NCI-H187 treated with DMSO at 0.1 percent for 48 hours (cell line): ENCODE data around the gene STARD8.

Experiments used
- DNase-seq: peaks from one replicate; lab custom pipeline; 2025; lab: John Stamatoyannopoulos, UW

The STARD8 gene

DNA sequence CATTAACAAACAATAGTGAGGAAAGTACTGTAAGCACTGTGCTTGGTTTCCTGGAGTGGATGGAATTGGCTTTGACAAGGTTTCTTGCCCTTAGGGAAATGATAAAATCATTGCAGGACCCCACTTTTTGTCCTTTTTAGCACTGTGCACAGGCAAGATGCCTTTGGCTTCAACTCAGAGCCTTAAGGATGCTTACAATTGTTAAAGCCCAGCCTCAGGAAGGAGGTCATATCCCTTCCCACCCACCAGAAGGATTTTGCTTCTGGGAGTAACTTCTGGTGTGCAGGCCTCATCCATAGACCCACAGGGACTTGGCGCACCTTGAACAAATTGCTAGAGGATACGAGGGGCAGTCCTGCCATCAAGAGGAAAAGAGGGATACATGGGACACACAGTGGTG, 44.5 kb downstream of the STARD8 start:
- DNase-seq: no peak

DNA sequence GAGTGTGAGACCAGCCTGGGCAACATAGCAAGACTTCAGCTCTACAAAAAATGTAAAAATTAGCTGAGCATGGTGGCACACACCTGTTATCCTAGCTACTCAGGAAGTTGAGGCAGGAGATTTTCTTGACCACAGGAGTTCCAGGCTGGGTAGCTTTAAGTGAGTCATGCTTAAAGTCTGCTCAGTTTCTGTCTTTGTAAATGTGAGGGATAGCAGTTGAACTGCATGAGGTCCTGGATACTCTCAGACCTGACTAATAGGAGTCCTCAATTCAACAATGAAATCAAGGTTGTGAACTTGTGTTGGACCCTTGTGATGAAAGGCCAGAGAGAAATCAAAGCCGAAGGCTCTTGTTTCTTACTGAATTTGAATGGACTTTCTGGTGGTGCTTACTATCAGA, 45.2 kb downstream of the STARD8 start:
- DNase-seq: no peak

DNA sequence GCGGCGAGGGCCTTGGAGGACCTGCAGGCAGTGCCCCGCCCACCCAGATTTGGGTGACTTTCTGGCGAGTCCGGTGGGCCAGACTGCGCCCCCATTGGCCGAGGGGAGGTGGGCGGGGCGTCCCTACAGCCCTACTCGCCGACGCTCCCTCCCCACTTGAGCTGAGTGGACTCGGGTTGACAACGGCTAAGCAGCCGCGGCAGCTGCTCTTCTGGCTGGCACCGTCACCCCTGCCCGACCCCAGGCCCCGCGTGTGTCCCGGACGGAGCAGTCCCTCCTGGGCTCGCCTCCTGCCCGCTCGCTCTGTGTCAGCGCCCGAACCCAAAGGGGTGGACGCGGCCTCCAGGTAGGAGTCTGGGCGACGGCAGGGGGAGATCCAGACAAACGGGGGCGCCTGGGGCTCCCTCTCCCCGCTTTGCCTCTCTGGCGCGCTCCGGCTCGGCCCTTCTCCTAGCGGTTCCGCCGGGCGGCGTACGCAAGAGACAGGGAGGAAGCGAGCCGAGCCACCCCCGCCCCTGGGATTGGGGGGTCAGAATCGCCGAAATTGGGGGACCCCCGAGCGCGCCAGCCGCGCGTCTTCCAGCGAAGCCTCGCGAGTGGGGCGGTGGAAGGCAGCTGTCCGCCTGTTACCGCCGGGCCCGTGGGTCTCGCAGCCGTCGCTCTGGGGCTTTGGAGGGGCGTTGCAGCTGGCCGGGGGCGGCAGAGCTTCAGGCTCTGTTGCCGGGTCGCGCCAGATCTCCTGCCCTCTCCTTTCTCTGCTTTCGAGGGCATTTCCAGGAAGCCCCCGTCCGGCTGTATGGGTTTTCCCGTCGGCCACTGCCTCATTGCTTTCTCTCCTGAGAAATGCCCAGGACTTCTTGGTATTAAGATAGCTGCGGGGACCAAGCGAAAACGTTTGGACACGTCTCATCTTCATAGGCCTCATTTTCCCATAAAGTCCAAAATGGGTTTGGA, 46.3 kb downstream of the STARD8 start:
- no peak for DNase-seq

DNA sequence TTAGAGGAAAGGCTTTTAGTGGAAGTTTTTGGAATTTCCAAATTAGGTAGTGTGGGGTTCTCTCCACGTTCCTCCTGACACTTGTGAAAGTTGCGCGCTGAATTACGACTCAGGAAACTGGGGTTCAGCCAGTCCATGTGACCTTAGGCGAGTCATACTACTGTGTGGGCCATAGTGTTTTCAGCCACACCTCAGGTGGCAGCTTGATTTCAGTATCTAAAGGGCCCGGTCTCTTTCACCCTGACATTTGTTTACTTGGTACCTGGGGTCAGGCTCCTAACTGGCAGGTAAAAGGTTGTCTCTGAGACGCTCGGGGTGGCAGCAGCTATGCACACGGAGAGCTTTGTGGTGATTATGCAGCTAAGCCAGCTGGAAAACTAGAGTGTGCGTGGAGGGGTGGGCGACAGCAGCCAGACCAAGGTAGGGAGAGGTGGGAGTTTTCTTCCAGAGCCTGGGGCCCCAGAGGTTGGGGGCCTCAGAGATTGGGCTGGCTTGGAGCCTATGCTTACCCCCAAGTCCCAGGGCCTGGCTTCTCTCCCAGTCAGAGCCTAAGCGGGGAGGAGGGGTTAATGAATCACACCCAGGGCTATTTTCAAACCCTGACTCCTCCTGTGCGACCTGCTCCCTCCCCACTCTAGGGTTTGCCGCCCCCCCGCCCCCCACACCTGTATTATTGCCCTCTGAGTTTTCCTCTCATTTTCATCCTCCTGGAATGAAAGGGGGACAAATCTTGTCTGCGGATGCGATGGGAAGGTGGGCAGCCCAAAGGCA, 47.2 kb downstream of the STARD8 start:
- no peak for DNase-seq

DNA sequence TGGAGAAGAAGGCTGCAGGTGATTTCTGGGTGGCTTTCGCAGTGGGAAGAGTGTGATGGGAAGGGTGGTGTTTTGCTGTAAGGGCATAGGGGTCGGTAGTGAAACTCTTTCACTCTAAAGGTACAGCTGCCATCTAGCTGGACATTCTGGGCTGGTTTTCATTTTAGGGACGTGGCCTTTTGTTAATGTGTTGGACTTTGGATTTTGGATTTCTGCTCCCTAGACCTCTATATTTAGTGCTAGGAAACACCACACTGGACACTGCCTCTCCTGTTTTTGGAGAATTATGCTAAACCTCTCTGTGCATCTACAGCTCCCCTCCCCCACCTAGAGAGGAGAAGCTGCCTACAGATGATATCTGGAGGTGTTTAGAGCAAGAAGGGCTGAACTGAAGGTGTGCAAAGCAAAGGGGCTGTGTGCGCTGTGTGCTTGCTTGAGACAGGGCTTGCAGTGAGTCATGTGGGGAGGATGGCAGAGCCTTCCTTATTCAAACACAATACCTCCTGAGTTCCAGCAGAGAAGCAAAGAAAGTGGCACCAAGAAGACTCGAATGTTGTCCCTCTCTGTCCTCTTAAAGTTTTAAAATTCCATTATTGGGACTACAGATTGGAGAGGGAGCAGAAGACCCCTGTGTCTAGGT, 47.9 kb downstream of the STARD8 start:
- no peak for DNase-seq

DNA sequence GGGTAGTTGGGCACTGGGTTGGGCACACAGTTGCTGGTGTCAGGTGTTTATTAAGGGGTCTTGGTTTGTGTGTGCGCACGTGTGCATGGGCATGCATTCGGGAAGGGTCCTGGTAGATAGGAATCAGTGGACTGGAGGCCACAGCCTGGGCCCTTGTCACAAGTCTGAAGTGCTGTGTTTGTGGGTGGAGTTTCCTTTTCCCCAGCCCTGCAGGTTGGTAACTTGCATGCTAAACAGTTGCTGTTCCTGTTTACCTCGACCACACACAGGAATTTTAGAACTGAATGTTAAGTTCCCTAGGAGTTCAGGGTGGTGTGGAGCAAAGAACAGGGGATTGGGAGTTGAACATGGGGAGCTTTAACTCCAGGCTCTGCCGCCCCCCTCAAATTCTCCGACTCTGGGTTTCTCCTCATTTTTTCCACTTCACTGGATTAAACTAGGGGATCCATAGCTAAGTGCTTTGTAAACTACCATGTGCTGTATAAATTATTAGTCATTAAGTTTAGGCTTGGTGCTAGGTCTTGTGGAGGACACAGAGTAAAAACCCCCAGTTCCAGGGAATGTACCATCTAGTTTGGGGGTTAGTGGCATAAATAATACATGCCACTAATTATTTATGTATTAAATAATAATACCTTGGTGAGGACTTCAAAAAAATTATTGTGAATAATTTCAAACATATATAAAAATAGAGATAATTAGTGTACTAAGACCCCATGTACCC, 49.0 kb downstream of the STARD8 start:
- no peak for DNase-seq

DNA sequence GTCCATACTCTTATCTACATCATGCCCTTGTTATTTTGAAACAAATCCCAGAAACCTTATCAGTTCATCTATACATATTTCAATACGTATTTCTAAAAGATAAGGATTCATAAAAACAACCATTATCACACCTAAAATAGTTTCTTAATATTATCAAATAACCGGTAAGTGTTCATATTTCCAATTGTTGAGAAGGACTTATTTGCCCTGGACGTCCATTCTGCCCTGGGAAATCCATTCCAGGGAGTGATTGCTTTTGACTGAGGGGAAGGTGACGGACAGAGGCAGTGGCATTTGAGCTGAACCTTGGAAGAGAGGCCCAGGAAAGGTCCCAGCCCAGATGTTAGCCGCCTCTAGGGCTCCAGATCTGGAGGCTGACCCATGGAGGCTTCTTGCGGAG, 49.6 kb downstream of the STARD8 start:
- no peak for DNase-seq

DNA sequence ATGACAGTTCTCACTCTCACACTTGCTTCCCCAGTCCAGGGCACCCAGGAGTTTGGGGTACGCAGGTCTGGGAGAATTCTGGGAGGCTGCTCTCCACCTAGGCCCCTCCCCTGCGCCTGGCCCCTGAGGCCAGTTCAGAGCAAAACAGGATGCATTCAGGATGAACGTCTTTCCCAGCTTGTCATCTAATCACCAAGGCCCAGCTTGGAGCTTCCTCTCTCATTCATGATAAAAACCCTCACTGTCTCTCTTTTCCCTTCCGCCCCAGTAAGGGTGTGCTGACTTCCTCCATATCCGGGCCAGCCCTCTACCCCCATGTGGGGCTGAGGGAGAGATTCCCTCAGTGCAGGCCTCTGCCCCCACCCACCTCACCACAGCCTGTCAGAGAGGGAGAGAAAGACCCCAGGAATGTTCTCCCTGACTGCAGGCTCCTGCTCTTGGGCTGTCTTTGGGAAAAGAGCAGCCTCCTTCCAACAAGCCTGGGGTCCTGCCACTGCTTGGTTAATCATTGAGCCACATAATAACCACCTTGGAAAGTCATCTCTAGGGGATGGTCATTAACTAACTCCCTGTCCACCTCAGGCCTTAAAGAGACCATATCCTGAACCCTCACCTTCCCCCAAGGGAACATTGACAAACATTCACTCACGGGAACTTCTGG, 50.1 kb downstream of the STARD8 start:
- DNase-seq: no peak

DNA sequence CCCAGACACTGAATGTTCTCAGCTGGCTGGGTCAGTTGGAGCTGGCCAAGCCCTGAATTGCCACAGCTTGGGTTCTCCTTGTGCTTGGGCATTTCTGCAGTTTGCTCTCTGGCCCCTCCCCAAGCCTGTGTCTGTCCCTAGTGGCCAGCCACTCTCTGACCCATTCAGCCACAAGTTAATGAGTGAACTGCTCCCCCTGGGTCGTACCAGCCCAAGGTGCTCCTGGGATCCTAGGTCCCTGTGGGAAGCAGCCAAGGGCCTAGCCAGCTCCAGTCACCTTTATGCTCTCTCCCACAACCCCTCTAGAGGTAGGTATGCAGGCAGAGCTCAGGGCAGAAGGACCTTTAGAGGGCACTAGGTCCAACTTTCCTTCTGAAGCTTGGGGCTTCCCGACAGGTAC, 51.5 kb downstream of the STARD8 start:
- no peak for DNase-seq

DNA sequence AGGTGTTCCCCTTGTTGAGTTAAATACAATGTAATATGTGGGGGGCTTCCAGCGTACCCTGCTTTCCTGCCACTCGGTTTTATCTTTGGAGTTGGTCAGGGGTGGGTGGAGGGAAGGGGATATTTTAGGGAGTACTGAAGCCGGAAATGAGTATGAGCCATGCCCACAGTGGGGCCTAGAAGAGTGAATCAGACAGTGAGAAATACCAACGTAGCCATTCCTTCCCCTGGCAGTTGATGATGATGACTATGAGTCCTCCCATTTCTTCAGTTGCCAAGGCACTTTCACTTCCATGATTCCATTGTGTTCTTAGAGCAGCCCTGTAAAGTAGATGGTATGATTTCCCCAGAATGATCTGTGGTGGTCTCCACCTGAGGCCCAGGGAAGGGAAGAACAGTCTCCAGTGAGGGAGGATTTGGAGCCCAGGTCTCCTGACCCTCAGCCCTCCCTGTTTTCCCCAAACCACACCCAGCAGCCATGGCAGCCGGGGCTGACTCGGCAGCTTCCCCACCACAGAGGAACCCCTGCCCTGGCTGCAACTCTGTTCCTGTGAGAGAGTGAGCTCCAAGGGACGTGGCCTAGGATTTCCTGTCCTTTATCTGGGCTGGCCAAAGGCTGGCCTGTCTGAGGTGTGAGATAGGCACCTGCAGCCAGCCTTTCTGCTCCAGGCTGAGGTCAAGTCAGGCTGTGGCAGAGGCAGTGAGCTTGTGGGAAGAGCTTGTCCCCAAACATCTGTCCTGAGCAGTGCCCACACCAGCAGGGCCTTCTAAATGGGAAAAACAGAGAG, 52.7 kb downstream of the STARD8 start:
- DNase-seq: no peak

DNA sequence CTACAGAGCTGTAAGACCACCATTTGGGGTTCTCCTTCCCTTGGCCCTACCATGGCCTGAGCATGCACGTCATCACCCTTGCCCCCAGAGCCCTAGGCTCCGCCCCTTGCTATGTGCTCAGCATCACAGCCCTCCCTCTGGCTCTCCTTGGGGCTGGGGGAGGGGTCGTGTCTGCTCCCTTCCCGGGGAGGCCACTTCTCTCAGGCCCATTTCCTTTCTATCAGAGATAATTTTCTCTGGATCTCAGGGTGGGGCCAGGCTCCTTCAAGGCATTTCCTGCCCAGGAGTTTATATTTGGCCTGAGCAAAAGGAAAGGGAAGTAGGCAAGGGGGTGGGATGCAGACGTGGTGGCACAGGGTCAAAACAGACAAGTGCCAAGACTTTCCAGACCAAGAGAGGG, 55.9 kb downstream of the STARD8 start:
- DNase-seq: no peak

DNA sequence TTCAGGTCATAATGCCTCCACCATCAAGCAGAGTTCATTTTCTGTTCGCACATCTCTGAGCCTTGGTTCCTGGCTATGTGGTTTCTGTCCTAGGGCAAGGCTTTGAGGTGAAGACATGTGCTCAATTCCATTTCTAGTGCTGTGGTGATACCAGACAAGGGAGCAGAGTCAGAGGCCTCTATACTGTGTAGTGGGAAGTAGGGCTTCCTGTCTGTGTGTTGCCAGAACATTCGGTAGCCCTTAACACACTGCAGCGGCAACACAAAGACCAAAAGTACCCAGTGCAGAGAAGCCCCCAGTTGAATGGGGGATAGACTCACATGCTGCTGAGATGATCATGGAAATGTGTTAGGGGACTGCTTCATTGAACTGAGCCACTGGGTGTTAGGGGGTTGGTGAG, 56.4 kb downstream of the STARD8 start:
- no peak for DNase-seq

DNA sequence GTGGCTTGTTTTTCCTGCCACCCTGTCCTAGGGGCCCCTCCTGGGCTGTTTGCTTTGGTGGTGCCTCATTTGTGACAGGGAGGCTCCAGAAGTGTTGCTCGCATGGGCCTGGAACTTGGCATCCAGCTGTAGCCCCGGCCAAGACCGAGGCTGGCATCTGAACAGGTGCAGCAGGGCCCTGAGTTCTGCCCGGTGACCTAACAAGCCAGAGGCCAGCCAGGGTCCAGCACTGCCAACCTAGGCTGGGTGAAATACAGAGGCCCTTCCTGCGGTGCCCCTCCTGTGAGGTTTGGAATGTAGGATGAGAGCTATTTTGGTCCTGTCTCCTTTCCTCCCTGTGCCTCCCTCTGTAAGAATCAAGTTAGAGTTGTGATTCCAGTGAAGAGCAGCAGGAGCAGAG, 58.5 kb downstream of the STARD8 start:
- DNase-seq: no peak

DNA sequence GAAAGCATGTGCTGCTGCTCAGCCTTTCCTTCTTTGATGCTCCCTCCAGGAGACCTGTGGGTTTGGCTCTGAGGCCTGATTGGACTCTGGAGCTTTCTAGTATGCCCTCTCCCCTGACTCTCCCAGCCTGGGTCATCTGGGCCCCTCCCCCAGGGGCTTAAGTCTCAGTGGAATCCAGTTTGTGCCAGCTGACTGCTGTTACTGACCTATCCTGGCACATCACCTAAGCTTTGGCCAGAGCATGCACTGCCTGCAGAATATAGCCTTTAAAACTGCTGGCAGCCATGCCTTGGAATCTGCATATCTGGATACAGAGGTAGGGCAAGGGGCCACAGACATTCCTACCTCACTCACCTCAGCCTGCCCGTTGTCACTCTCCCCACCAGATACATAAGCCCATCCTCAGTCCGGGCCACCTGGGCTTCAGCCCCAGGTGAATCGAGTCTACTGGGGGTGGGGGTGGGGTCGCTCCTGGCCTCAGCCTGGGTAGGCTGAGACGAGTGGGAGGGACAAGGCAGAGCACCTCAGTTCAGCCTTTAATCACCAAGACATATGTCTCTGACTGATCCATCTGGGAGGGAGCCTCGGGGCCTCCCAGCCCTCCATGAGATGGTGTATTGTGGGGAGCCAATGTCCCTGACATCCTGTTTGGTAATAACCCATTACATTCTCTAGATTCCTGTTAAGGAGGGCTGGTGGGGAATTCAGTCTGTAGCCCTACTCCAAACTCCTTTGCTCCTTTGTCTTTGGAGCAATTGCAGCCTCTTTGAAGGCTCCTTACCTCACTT, 61.2 kb downstream of the STARD8 start:
- DNase-seq: no peak

DNA sequence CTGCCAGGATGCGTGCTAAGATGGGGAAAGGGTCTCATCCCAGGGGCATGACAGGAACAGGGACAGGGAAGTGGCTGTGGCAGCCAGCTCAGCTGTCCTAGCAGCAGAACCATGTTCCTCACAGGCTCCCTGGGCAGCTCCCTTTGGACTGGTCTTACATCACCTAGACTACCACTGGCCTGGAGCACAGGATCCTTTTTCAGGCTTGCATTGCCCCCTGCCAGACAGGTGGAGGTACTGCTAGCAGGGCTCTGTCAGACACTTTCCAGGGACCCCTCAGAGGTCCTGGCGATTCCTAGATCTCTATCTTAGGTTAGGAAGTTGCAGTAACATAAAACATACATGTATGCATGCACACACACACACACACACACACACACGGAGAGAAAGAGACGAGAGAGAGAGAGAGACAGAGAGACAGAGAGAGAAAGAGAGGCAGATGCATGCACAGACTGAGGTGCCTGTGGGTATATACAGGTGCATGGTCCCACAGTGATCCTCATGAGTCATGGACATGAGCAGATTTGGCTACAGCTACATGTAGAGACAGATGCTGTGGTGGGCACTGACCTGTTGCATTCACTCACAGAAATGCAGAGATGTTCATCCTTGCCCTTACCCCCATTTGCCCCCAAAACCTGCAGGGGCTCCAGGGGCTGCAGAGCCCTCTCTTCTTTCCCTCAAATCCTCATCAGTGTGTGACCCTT, 63.6 kb downstream of the STARD8 start:
- no peak for DNase-seq

DNA sequence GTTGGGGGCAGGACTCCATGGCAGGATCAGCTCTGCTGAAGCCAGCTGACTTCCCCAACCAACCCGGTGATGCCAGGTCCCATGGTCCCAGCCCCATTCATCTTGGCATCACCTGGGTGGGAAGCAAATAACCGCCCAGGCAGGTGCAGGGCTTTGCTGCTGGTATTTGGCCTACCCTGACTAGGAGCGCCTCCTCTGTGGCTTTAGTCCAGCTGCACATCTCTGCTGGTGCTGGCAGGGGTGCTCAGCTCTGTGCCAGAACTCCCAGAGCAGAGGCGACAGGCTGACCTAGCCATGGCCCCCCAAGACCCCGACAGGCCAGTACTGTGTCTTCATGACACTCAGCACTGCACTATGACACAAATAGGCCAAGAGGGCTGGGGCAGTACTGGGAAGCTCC, 64.4 kb downstream of the STARD8 start:
- no peak for DNase-seq

DNA sequence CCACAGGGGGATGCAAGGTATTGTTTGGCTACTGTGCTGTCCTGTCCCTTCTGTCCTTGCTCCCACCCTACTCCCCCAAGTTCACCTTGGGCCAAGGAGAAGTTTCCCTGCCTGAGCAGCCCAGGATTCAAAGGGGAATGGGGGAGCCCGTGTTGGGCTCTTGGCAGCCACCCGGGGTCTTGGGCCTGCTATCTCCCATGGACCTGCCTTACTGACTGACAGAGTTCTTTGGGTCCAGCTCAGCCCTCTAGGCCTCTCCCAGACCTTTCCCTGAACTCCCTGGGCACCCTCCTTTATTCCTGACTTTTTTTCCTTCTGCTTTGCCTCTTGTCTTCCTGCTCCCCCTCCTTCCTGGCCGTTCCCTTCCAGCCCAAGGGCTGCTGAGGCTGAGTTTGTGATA, 67.4 kb downstream of the STARD8 start:
- no peak for DNase-seq

DNA sequence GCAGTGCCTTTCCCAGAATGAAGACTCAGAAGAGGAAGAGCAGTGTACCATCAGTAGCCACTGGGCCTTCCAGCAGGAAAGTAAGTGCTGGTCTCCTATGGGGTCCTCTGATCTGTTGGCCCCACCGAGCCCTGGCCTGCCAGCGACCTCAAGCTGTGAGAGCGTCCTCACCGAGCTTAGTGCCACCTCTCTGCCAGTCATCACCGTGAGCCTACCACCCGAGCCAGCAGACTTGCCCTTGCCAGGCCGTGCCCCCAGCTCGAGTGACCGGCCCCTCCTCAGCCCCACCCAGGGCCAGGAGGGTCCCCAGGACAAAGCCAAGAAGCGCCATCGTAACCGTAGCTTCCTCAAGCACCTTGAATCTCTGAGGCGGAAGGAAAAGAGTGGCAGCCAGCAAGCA, 69.7 kb downstream of the STARD8 start:
- DNase-seq: no peak
